ENCODE results near the gene SLC23A2. TPM values are rescaled to one million over a fixed set of nuclear protein-coding genes. Genes with fewer than 3 reads are reported as not detected.
"Not testable (repeated sequence)": the region's sequence is repeated elsewhere in the genome, so short reads cannot be mapped to it uniquely, and the experiment has no call there.

Gene SLC23A2
- total RNA-seq, 1 experiment from 2014 or later: 24.0 TPM

- H3K4me1 Mint-ChIP-seq (ENCODE audit: insufficient read depth, unreplicated experiment): peaks cover 4% of the 10 kb centered on the region
- intact Hi-C loops (cut with micrococcal nuclease): no loop called here
- TF ChIP-seq CTCF (IDR thresholded peaks at IDR 0.05; ENCODE audit: unreplicated experiment): no peak
- H3K36me3 Mint-ChIP-seq (ENCODE audit: insufficient read depth, unreplicated experiment): peaks cover 5% of the 10 kb centered on the region
- H3K27me3 Mint-ChIP-seq (ENCODE audit: insufficient read depth, unreplicated experiment): no peaks in the 10 kb centered on the region
- ChIA-PET CTCF (interaction anchor here (0.6 kb wide), 1 partner anchor 295 kb away, joined by 3 read pairs; no protein-coding TSS in a partner anchor), POLR2A (interaction anchor here (1.2 kb wide), 1 partner anchor 42 kb away, joined by 3 read pairs; no protein-coding TSS in a partner anchor)
- DNase-seq (ENCODE audit: unreplicated experiment): peak; percentile 56
- no TSS peak for BruUV-seq (replicated peaks)
- no peaks in the 10 kb centered on the region for H3K9me3 Mint-ChIP-seq (ENCODE audit: unreplicated experiment)
- H3K4me3 Mint-ChIP-seq (ENCODE audit: unreplicated experiment): no peak overlapping the region
- H3K27ac Mint-ChIP-seq (ENCODE audit: low read depth, unreplicated experiment): no peak overlapping the region
Observed at GRCh38 chr20:5031206-5031557, 29.9 kb upstream of the SLC23A2 start.

- Mint-ChIP-seq H3K36me3 (ENCODE audit: insufficient read depth, unreplicated experiment) (peaks cover 5% of the 10 kb centered on the region), H3K27me3 (ENCODE audit: insufficient read depth, unreplicated experiment) (no peaks in the 10 kb centered on the region), H3K4me3 (ENCODE audit: unreplicated experiment) (no peak overlapping the region), H3K4me1 (ENCODE audit: insufficient read depth, unreplicated experiment) (peaks cover 4% of the 10 kb centered on the region), H3K27ac (ENCODE audit: low read depth, unreplicated experiment) (no peak overlapping the region), H3K9me3 (ENCODE audit: unreplicated experiment) (no peaks in the 10 kb centered on the region)
- intact Hi-C loops (cut with micrococcal nuclease): no loop called here
- ChIA-PET POLR2A (interaction anchor here (0.8 to 1.1 kb wide), 2 partner anchors 21 to 81 kb away, joined by 3 to 5 read pairs; no protein-coding TSS in a partner anchor), CTCF (interaction anchor here (0.6 to 0.7 kb wide), 5 partner anchors 9 to 295 kb away, joined by 3 read pairs; no protein-coding TSS in a partner anchor)
- no peak for TF ChIP-seq CTCF (IDR thresholded peaks at IDR 0.05; ENCODE audit: unreplicated experiment)
- BruUV-seq (replicated peaks): no TSS peak
- no peak for DNase-seq (ENCODE audit: unreplicated experiment)
Observed at GRCh38 chr20:5030348-5031205, 29.3 kb upstream of the SLC23A2 start.

- H3K36me3 Mint-ChIP-seq (ENCODE audit: insufficient read depth, unreplicated experiment); H3K27me3 Mint-ChIP-seq (ENCODE audit: insufficient read depth, unreplicated experiment); intact Hi-C loops (cut with micrococcal nuclease); DNase-seq (ENCODE audit: unreplicated experiment); H3K9me3 Mint-ChIP-seq (ENCODE audit: unreplicated experiment); H3K4me3 Mint-ChIP-seq (ENCODE audit: unreplicated experiment); H3K4me1 Mint-ChIP-seq (ENCODE audit: insufficient read depth, unreplicated experiment); H3K27ac Mint-ChIP-seq (ENCODE audit: low read depth, unreplicated experiment); POLR2A ChIA-PET; BruUV-seq (replicated peaks): not testable (repeated sequence)
- CTCF ChIA-PET: interaction anchor here (0.7 kb wide), 1 partner anchor 163 kb away, joined by 3 read pairs; no protein-coding TSS in a partner anchor
Observed at GRCh38 chr20:5028258-5029059, 27.1 kb upstream of the SLC23A2 start.

- intact Hi-C loops (cut with micrococcal nuclease): no loop called here
- ChIA-PET CTCF (no interaction called here), POLR2A (interaction anchor here (0.9 kb wide), 1 partner anchor 16 kb away, joined by 3 read pairs; no protein-coding TSS in a partner anchor)
- no peak overlapping the region for H3K4me3 Mint-ChIP-seq (ENCODE audit: unreplicated experiment)
- no peaks in the 10 kb centered on the region for H3K36me3 Mint-ChIP-seq (ENCODE audit: insufficient read depth, unreplicated experiment)
- DNase-seq (ENCODE audit: unreplicated experiment): no peak
- TF ChIP-seq CTCF (IDR thresholded peaks at IDR 0.05; ENCODE audit: unreplicated experiment): no peak
- no peak overlapping the region for H3K27ac Mint-ChIP-seq (ENCODE audit: low read depth, unreplicated experiment)
- BruUV-seq (replicated peaks): no TSS peak
- H3K27me3 Mint-ChIP-seq (ENCODE audit: insufficient read depth, unreplicated experiment): no peaks in the 10 kb centered on the region
- no peaks in the 10 kb centered on the region for H3K9me3 Mint-ChIP-seq (ENCODE audit: unreplicated experiment)
- no peaks in the 10 kb centered on the region for H3K4me1 Mint-ChIP-seq (ENCODE audit: insufficient read depth, unreplicated experiment)
Observed at GRCh38 chr20:5024982-5025381, 23.7 kb upstream of the SLC23A2 start.

Measured in MCF 10A (cell line).